Measurements from ENCODE around the gene TSPAN9.

- TF ChIP-seq CTCF (IDR thresholded peaks at IDR 0.05) (no peak), EZH2 (IDR thresholded peaks at IDR 0.05) (no peak), EZH2phosphoT487 (IDR thresholded peaks at IDR 0.05) (no peak)
Observed at GRCh38 chr12:3281588-3282383, 204.6 kb downstream of the TSPAN9 start.
